Activated gamma-delta T cell treated with Interleukin-2 at 50 U/mL for 16 hours (primary cell): ENCODE results near the gene EYA2.

ENCODE experiments used
- DNase-seq: peaks from one replicate; pipeline ENCODE4 v3.0.0-alpha.2; 2020

Gene EYA2

DNA sequence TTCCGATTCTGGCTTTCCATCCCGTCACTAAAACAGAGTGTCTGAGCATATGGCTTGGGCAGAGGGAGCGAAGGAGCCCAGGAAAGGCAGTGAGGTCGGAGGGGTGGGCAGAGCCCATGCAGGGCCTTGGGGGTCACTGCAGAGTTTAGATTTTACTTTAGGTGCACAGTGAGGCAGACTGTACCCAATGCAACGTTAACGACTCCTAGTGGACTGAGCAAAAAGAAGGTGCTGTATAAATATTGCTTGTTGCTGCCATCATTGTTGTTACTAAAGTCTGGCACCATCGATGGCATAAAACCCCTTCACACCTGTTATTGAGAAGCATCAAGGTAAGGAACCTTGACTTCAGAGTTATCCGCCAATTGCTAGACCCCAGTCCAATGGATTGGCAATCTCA lies 119.0 kb downstream of the EYA2 start:
- DNase-seq: no peak

DNA sequence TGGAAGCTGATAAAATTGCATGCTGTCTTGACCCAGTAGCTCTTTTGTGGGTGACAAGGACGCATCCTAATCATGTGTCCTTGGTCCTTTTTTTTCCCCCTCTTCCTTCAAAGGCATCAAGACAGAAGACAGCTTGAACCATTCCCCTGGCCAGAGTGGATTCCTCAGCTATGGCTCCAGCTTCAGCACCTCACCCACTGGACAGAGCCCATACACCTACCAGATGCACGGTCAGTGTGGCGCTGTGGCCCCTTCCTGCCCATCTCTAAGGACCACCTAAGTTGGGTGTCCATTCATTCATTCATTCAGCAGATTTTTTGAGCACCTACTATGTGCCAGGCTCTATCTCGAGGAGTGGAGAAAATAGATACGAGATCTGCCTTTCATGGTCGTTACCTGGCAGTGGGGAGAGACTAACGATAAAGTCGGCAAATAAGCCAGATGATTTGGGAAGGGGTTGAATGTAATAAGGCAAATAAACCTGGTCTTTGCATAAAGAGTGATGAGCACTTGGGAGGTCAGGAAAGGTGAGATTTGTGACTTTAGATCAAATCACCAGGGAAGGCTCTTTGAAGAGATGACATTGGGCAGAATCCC lies 121.5 kb downstream of the EYA2 start:
- no peak for DNase-seq

- DNase-seq: no peak
Observed at GRCh38 chr20:47018381-47018780, 123.7 kb downstream of the EYA2 start.

GRCh38 chr20:47019121-47019824 lies 124.6 kb downstream of the EYA2 start:
- no peak for DNase-seq

DNA sequence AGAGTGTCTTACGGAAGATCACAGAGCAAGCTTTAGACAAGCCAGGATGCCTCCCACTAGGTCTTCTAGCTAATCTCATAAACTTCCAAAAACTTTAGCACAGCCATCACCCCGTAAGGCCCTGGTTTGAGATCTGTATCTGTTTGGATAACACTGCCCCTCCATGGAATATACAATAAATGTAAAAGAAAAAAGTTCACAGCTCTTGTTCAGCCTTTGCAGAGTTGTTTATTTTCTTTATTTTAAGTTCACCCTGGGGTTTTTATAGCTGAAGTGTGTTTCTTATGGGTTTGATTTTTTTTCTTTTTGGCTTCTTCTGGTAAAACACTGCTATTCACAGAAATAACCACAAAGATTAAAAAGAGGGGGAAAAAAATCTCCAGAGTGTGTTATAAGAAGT lies 125.6 kb downstream of the EYA2 start:
- DNase-seq: no peak

DNA sequence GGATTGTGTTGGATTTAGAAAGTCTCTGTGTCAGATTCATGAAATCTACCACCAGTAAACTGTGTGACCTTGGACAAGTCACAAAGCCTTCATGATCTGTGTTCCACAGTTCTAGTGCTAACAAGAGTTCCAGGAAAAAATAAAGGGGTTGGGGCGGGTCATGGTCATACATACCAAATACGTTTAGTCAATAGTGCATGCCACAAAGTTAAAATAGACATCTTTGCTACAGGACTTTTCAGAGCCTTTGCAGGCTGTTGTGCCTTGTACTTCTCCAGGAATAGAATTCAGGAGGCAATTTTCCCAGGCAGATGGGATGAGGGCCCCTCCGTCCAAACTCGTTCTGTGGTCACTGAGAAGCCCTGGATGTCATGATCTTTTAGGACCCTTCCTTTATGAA lies 127.2 kb downstream of the EYA2 start:
- no peak for DNase-seq

DNA sequence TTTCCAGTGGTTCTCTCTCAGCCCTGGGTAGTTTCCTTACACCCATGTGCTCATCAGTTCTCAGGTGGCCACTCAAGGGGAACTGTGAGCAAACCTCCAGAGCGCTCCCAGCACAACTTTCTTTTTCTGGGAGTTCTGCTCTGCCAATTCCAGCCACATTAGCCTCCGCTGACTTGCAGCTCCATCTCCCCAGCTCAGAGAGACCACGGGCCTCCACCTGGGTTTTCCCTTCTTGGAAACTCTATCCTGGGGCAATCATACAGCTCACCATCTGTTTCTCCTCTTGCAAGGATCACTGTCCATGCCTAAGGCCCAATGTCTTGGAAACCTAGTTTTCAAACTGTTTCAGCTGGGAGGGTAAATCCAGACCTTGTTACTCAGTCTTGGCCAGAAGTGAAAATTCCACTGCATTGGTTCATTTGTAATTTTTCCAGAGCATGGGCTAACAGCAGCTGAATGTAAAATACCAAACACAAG lies 129.9 kb downstream of the EYA2 start:
- DNase-seq: no peak

- no peak for DNase-seq
Observed at GRCh38 chr20:47027042-47027441, 132.4 kb downstream of the EYA2 start.

DNA sequence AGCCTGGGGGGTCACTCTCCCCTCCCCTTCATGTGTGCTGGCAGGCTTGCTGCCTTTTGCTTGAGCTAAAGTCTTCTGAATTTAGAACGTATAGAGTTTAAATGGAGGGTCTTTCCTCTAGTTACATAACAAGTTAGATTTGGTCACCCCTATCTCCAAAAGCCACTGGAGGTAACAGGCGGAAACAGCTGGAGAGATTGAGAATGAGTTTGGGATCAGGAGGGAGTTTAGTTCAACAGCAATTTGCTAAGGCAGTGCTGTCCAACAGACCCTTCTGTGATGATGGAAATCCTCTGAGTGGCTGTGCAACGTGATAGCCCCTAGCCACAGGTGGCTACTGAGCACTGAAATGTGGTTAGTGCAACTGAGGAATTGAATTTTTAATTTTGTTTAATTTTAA lies 132.8 kb downstream of the EYA2 start:
- DNase-seq: no peak

DNA sequence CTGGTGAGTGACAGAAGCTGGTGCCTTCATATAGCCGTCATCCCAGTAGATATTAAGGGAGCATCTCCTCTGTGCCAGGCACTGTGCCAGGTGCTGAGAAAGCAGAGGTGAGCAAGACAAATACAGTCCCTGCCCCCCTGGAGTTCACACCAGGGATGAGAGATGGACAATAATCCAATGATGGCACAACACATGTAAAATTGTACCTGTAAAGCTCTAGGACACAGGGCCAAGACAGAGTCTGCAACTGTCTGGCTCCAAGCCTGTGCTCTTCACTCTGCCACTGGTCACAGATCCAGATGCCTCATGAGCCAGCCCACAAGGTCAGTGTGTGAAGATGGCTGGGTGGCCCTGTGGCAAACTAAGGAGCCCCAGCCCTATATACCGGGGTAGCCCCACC lies 133.8 kb downstream of the EYA2 start:
- no peak for DNase-seq

DNA sequence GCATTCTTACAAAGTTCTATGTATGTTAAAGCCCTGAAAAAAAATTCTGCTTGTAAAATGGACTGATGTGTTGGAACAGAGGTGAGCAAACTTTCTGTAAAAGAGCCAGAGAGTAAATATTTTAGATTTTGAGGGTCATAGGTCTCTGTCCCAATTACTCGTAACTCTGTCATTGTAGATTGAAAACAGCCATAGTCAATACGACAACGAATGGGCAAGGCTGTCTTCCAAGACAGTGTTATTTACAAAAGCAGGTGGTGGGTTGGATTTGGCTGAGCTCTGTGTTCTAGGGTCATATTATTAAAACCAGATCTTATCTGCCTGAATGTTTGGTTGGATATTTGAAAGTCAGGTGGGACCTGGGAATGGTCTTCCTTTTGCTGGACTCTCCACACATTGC lies 135.2 kb downstream of the EYA2 start:
- no peak for DNase-seq

- DNase-seq: no peak
Observed at GRCh38 chr20:47030271-47030810, 135.7 kb downstream of the EYA2 start.

DNA sequence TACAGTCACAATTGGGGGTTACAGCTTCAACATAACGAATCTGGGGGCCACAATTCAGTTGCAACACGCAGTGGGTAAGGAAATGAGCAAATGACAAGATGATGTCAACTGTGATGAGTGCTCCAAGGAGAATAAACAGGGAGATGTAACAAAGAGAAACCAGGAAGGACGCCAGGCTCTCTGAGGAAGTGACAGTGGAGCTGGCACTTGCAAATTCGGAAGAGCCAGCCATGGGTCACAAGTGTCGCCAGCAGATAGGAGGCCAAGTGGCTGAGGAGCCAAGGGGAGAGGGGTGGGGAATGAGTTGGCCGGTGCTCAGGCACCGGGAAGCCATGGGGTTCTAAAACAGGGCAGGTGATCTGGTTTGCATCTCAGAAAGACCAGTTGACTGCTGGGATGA lies 136.4 kb downstream of the EYA2 start:
- no peak for DNase-seq

GRCh38 chr20:47031821-47032220 lies 137.2 kb downstream of the EYA2 start:
- DNase-seq: no peak

DNA sequence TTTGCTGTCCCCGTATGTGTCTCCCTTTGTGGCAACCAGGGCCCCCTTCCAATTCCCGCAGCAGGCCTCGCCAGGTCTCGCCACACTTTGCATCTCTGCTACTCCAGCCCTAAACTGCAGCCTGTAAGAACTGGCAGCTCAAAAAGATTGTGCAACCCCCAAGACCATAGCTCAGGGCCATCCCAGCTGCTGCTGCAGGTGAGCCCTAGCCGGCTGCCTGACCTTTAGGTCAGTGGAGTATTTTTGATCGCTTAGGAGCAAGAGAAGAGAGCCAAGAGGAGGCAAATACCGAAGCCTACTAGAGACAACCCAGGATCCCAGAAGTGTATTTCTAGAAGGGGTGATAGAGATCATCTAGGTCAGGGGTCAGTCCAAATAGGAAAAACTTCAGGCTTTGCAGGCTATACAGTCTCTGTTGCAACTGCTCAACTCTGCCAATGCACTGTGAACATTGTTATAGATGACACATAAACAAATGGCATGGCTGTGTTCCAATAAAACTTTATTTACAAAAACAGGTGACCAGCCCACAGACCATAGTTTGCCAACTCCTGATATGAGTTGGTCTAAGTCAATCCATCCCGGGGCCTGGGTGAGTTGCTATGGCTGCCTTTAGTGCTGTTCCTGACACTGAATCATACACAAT lies 138.4 kb downstream of the EYA2 start:
- no peak for DNase-seq

GRCh38 chr20:47033665-47034064 lies 139.0 kb downstream of the EYA2 start:
- DNase-seq: no peak

GRCh38 chr20:47035026-47035590 lies 140.5 kb downstream of the EYA2 start:
- no peak for DNase-seq

GRCh38 chr20:47036091-47036870 lies 141.6 kb downstream of the EYA2 start:
- DNase-seq: no peak

DNA sequence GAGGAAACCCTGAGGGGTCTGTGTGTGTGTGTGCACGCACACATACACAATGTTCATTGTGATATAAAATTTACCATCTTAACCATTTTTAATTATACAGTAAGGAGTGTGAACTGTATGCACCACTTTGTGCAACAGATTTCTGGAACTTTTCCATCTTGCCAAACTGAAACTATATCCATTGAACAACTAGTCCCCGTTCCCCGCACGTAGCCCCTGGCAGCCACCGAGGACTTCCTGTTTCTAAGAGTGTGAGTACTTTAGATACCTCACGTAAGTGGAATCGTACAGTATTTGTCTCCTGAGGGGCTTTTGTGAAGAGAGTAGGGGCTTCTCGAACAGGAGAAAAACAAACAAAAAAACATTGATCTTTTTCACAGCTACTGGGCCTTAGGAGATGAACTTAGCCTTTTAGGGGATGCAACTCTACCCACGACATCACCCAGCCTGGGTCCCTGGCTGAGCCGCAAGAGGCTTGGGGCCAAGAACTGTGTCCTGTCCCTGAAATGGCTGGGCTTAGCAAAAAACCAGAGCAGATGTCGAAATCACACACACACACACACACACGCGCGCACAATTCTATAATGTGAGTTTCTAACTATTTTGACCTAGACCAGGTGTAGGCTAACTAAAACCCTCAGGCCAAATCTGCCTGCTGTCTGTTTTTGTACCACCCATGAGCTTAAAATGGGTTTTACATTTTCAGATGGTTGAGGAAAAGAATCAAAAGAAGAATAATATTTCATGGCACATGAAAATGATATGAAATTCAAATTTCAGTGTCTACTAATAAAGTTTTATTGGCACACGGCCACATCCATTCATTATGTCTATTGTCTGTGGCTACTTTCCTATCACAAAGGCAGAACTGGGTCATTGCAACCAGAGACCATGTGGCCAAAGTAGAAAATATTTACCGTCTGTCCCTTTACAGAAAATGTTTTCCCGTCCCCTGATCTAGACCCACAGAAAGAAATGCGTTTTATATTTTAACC lies 144.2 kb downstream of the EYA2 start:
- no peak for DNase-seq

DNA sequence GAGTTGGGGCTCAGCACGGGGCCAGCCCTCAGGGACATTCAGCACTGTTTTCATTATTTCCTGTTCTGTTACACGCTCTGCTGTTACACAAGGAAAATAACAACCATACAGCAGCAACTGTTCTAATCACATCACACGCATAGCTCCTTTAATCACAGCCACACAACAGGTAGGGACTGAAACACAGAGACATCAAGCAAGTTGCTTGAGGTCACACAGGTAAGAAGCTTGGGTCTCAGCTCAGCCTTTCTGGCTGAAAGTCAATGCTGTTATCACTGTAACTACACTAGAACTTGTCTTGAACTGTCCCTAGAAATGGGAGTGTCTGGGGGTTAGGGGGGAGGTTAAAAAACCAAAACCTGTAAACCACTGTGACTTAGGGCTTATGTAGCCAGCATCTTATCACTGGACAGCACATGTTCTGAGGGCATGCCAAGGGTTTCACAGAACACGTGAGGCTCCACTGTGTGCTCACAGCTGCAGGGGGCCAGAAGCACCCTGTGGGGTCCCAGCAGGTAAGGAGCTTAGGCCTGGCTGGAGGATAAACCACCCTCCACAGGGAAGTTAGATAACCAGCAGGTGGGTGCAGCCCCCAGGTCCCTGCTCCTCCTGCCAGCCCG lies 146.0 kb downstream of the EYA2 start:
- no peak for DNase-seq

DNA sequence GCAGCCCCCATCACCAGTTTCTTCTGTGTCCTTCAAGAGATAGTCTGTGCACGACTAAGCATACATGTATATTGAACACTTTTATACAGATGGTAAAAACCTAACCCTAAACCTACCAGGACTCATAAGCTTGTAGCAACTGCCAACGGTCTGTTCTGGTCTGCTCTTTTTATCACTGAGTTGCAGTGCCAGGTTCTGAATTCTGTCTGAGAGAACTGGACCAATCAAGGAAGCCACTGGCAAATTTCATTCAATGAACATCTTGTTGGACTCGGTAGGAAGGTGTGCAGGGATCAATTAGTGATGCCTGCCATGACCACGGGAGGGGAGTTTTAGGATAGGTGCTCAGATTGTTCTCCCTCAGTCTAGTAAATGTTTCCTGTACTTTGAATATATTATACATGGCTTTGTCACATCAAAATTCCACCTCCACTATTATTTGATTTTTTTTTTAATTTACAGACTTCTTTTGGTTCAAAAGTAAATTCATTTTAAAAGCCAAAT lies 146.8 kb downstream of the EYA2 start:
- DNase-seq: no peak
